WI38 (cell line): ENCODE measurements around the gene KISS1.

Experiments
- H3K4me3 ChIP-seq: 2 replicates; pipeline ENCODE4 v1.5.1; 2011; ENCODE audit warnings: low read depth, mild to moderate bottlenecking, control low read depth, low read length
- CTCF ChIP-seq: IDR thresholded peaks from 2 replicates; pipeline ENCODE4 v1.5.1; 2012; ENCODE audit warnings: low read depth, mild to moderate bottlenecking, control low read depth, low read length

Gene KISS1

GRCh38 chr1:204230211-204230610 is 33.9 kb upstream of the KISS1 start:
- TF ChIP-seq CTCF, result no peak

DNA sequence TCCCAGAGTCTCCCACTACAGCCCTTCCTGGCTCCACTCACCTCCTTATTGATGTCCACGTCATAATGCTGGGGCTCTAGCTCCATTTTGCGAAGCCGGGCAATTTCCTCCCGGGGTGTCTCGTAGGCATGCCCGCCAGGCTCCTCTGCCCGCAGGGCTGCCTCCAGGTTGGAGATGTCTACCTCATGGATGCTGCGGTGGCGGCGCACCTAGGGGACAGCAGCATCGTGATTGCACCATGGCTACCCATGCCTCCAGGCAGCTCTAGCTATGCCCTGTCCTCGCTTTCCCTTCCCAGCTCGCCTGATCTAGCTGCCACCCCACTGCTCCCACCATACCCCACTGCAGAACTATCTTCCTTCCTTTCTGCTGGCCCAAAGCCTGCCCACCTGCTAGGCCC is 32.6 kb upstream of the KISS1 start:
- H3K4me3 ChIP-seq, result no peak overlapping the region
- no peak for TF ChIP-seq CTCF

More at GRCh38 chr1:204230211-204230610, 33.9 kb upstream of the KISS1 start:
- H3K4me3 ChIP-seq, result no peak overlapping the region

GRCh38 chr1:204227996-204228785 is 31.9 kb upstream of the KISS1 start:
- H3K4me3 ChIP-seq, result no peak overlapping the region
- TF ChIP-seq CTCF, result no peak

DNA sequence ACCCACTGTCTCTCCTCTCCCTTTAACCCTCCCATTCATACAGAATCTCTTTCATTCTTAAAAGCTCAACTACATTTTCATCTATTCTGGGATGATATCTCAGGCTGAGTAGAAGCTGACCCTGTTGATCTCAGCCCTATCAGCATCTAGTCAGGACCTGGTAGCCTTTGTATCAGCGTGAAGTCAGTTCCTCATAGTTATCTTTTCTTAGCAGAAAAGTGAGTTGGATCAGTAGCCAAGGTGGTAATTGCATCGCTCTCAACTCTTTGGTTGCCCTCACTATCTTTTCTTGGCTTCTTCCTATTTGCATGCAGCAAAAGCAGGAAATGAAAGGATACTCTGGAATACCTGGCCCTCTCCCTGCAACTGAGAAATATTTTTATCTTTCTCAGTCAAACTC is 31.1 kb upstream of the KISS1 start:
- no peak for TF ChIP-seq CTCF
- no peak overlapping the region for H3K4me3 ChIP-seq

DNA sequence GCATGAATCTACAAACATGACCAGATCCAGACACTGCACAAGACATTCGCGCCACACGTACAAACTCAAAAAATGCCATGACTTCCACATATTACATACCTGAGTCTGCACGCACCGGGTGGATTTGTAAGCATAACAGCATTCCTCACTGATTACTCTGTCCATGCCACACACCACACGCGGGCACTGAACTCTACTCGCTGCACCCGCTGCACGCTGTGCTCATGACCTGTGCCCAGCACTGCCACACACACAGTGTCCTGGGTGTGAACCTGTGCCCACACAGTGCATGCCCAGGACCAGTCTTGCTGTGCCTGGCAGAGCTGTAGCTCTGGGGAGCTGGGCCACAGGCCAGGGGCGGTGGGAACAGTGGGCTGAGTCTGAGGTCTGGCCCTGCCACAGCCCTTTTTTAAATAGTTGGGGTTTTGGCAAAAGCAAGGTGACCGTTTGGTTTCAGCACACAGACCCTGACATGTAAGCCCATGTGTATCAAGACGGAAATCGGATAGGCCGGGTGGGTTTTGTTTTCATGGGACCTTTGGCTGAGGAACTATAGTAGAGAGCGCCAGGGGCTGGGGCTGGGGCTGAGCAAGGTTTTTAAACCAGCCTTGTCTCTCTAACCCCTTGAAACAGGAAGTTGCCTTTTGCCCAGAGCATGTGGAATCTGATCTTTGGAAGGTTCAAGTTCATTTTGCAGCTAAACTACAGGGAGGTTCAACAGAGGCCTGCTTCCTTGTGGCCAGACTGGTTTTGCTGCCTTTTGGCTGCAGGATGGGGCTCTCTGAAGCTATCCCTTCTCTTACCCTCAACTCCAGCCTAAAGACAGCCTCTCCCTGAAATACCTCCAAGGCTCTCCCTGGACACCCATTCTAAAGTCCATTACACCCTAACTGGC is 29.8 kb upstream of the KISS1 start:
- no peak overlapping the region for H3K4me3 ChIP-seq

GRCh38 chr1:204224655-204225054 is 28.4 kb upstream of the KISS1 start:
- H3K4me3 ChIP-seq, result no peak overlapping the region
- TF ChIP-seq CTCF, result no peak

More for the DNA sequence above, 29.8 kb upstream of the KISS1 start:
- TF ChIP-seq CTCF, result no peak
